Measurements from ENCODE around the gene TMEM258.
A peak's percentile ranks its signal among the peaks of the same experiment; 100 is the strongest.

TMEM258 gene

DNA sequence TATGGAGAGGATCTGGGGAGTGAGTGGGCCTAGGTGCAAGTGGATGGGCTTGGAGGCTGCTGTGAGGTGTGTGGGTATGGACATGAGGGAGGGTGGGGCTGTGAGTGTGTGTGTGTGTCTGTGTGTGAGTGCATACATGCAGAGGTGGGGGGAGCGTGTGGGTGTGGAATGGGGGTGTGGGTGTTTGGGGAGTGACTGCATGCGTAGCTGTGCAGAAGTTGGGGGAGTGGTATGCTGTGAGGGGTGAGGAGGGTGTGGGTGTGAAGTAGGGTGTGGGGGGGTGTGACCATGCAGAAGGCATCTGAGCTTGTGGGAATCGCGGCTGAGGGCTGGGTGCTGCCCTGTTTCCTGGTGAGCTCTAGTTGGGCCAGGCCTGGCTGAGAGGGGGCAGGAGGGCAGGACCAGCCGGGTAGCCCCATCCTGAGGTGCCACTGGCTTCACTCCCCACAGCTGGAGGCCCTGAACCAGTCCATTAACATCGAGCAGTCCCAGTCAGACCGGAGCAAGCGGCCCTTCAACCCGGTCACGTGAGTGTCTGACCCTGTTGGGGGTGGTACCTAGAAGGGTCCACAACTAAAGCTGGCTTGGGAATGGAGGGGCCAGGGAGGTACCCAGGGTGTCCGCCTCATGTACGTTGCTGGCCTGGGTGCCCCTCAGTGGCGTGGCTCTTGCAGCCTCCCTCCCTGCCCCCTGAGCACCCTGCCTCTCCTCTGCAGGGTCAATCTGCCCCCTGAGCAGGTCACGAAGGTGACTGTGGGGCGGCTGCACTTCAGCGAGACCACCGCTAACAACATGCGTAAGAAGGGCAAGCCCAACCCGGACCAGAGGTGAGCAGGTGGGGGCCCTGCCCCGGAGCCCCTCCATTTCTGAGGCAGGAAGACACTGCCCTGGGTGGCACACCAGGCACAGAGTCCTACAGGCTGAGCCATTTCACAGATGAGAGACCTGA is 16.5 kb downstream of the TMEM258 start:
- DNase-seq (ENCODE audit: low read depth) = no peak

GRCh38 chr11:61775106-61775505 is 17.3 kb downstream of the TMEM258 start:
- DNase-seq (ENCODE audit: low read depth) = no peak

DNA sequence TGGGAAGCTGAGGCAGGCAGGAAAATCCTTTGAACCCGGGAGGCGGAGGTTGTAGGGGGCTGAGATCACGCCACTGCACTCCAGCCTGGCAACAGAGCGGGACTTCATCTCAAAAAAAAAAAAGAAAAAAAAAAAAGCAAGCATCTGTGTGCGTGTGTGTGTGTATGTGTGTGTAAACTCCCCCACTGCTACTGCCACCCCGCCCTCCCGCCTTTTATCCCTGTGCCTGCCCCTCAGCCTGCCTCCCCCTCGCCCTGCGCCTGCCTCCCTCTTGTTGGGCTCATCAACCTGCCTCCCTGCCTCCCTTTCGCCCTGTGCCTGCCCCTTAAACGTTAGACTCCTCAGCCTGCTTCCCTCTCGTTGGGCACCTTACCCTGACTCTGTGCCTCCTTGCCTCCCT is 18.0 kb downstream of the TMEM258 start:
- DNase-seq (ENCODE audit: low read depth) = no peak

GRCh38 chr11:61773809-61774208 is 18.6 kb downstream of the TMEM258 start:
- no peak for DNase-seq (ENCODE audit: low read depth)

DNA sequence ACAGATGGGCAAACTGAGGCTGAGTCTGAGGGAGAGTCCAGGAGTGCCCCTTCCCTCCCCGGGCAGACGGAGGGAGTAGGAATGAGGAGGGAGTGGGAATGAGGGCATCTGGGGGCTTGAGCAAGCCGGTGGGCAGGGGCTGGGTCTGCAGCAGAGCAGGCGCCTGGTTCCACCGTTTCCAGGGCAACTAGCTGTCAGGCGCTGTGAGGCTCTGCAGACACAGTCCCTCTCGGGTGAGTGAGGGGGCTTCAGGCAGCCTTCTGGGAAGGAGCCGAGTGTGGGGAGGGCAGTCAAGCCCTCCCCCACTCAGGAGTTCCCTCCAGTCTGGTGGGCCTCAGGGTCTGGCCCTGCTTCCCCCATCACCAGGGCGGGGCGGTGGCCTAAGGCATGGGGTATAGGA is 19.0 kb downstream of the TMEM258 start:
- DNase-seq (ENCODE audit: low read depth) = no peak

DNA sequence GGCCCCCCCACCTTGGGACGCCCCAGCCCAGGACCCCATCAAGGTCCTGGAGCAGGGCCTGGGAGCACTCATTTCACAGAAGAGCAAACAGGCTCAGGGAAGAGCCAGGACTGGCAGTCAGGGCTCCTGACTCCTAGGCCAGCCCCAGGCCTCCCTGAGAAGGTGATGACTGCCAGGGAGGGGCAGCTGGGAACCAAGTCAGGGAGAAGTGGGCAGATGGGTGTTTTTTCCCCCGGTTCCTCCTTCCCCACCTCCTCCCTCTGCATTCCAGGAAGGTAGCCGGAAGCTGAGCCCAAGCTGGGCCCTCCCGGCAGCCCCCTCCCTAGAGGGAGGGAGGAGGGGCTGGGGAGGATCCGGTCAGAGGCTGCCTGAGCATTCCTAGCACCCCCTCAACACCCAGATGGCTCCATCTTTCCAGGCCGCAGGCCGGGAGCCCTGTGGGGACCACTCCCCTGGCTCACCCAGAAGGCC is 20.4 kb downstream of the TMEM258 start:
- DNase-seq (ENCODE audit: low read depth) = no peak

- no peak for DNase-seq (ENCODE audit: low read depth)
These were observed 21.1 kb downstream of the TMEM258 start for GRCh38 chr11:61771195-61771894.

- no peak for DNase-seq (ENCODE audit: low read depth)
These were observed 22.3 kb downstream of the TMEM258 start for GRCh38 chr11:61769946-61770683.

GRCh38 chr11:61769169-61769920 is 23.1 kb downstream of the TMEM258 start:
- DNase-seq (ENCODE audit: low read depth) = peak; percentile 19

DNA sequence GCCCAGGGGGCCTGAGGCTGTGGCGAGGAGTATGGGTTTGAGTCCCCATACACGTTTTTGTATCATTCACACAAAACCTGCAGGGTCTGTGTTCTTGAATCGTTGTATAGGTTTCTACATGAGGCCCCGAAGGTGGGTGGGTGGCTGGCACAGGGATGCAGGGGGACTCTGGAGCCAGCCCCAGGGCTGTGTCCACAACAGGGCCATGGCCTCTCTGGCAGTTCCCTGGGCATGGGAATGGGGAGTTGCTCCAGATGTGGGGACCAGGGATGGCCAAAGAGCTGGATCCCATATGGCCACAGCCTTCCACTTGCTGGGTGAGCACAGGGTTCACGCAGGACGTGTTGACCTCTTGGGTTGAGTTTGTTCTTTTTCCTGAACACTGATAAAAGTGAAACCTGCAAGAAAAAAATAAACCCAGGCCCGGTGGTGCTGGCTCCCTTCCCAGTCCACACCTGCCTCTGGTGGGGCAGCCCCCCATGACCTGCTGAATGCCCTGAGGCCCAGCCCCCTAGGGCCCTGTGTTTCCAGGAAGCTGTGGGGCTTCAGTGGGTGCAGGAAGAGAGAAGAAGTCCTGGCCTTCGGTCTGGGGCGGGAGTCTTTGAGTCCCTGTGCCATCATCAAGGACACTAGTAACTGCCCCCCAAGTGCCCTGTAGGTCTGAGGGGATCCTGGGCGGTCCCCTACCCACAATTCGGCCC is 23.9 kb downstream of the TMEM258 start:
- no peak for DNase-seq (ENCODE audit: low read depth)

GRCh38 chr11:61766353-61766841 is 26.0 kb downstream of the TMEM258 start:
- peak; percentile 15 for DNase-seq (ENCODE audit: low read depth)

- no peak for DNase-seq (ENCODE audit: low read depth)
These were observed 26.7 kb downstream of the TMEM258 start for GRCh38 chr11:61765550-61766253.

GRCh38 chr11:61764606-61765260 is 27.7 kb downstream of the TMEM258 start:
- no peak for DNase-seq (ENCODE audit: low read depth)

- DNase-seq (ENCODE audit: low read depth) = no peak
These were observed 28.3 kb downstream of the TMEM258 start for GRCh38 chr11:61763930-61764605.

DNA sequence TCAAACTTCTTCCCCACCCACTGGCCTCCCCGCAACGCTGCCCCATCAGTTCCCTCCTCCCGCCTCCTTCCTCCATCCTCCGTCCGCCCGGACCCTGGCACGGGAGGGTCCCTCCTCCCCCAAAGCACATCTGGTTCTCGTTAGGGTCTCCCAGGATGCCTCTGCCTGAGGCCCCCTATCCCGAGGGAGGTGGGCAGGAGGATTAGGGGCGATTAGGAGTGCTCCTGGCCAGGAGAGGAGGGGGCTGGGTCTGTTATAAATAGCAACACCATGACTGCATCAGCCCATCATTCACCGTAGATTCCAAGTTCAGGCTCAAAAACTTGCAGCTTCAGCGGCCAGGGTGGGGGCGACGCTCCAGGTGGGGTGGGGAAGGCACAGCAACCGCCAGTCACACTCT is 29.6 kb downstream of the TMEM258 start:
- DNase-seq (ENCODE audit: low read depth) = no peak

GRCh38 chr11:61762223-61762615 is 30.2 kb downstream of the TMEM258 start:
- DNase-seq (ENCODE audit: low read depth) = no peak

- DNase-seq (ENCODE audit: low read depth) = no peak
These were observed 30.8 kb downstream of the TMEM258 start for GRCh38 chr11:61761440-61762222.

DNA sequence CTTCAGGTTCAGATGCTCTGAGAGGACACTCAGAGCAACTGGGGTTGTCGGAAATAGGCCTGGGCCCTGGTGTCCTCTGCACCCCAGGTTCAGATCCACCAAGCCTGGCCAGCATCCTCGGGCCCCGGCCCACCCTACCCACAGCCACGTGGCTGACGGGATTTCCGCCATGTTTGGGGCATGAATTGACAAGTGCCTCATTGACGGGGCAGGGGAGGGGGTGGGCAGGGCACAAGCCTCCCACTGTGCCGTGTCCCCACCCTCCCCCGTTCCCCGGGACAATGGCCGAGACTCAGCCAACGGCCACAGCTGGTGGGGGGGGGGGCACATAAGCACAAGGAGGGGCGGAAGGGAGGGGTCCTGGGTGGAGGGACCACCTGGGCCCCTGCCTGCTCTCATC is 31.5 kb downstream of the TMEM258 start:
- DNase-seq (ENCODE audit: low read depth) = no peak

Measured in non-pigmented ciliary epithelial cell (primary cell).